Middle frontal gyrus (tissue), 1 donor: ENCODE data around the gene NTSR2.
"Not testable (repeated sequence)": the region's sequence is repeated elsewhere in the genome, so short reads cannot be mapped to it uniquely, and the experiment has no call there.

Experiments
- DNase-seq: peaks from one replicate; pipeline ENCODE4 v3.0.0-alpha.2; 2015; ENCODE audit warnings: low spot score; ENCODE audit errors: extremely low spot score

The NTSR2 gene

GRCh38 chr2:11679486-11680181 lies 9.6 kb upstream of the NTSR2 start:
- no peak for DNase-seq

GRCh38 chr2:11679016-11679415 lies 9.0 kb upstream of the NTSR2 start:
- no peak for DNase-seq

GRCh38 chr2:11678306-11678960 lies 8.4 kb upstream of the NTSR2 start:
- DNase-seq = no peak

- DNase-seq = no peak
Observed at GRCh38 chr2:11677136-11678055, 7.4 kb upstream of the NTSR2 start.

GRCh38 chr2:11676640-11677039 lies 6.6 kb upstream of the NTSR2 start:
- DNase-seq = no peak

- no peak for DNase-seq
Observed at GRCh38 chr2:11675423-11676112, 5.6 kb upstream of the NTSR2 start.

GRCh38 chr2:11674983-11675382 lies 5.0 kb upstream of the NTSR2 start:
- no peak for DNase-seq

GRCh38 chr2:11672407-11672806 lies 2.4 kb upstream of the NTSR2 start:
- DNase-seq = no peak

- no peak for DNase-seq
Observed at GRCh38 chr2:11667866-11668637, 1.9 kb downstream of the NTSR2 start.

- no peak for DNase-seq
Observed at GRCh38 chr2:11667194-11667593, 2.8 kb downstream of the NTSR2 start.

- no peak for DNase-seq
Observed at GRCh38 chr2:11665510-11666362, 4.3 kb downstream of the NTSR2 start.

- DNase-seq = no peak
Observed at GRCh38 chr2:11665028-11665427, 5.0 kb downstream of the NTSR2 start.

GRCh38 chr2:11663427-11663826 lies 6.6 kb downstream of the NTSR2 start:
- no peak for DNase-seq

GRCh38 chr2:11662882-11663281 lies 7.1 kb downstream of the NTSR2 start:
- DNase-seq = no peak

- DNase-seq = no peak
Observed at GRCh38 chr2:11661891-11662435, 8.0 kb downstream of the NTSR2 start.

GRCh38 chr2:11660396-11660795 lies 9.6 kb downstream of the NTSR2 start:
- not testable (repeated sequence) for DNase-seq

GRCh38 chr2:11659851-11660250 lies 10.1 kb downstream of the NTSR2 start:
- no peak for DNase-seq

- no peak for DNase-seq
Observed at GRCh38 chr2:11659115-11659475, 10.9 kb downstream of the NTSR2 start.
